IPS-18c (cell line): Measurements from ENCODE around the gene RNF40.
A peak's percentile ranks its signal among the peaks of the same experiment; 100 is the strongest.

Experiments
- H3K4me3 ChIP-seq: 2 replicates; pipeline ENCODE4 v1.7.0; 2013; ENCODE audit warnings: low read depth, mild to moderate bottlenecking, low read length, moderate library complexity; ENCODE audit not compliant: insufficient read depth
- H3K9me3 ChIP-seq: one replicate; pipeline ENCODE4 v1.6.1; 2013; ENCODE audit warnings: mild to moderate bottlenecking, low read length, moderate library complexity; ENCODE audit not compliant: control insufficient read depth, insufficient read depth

Gene RNF40

DNA sequence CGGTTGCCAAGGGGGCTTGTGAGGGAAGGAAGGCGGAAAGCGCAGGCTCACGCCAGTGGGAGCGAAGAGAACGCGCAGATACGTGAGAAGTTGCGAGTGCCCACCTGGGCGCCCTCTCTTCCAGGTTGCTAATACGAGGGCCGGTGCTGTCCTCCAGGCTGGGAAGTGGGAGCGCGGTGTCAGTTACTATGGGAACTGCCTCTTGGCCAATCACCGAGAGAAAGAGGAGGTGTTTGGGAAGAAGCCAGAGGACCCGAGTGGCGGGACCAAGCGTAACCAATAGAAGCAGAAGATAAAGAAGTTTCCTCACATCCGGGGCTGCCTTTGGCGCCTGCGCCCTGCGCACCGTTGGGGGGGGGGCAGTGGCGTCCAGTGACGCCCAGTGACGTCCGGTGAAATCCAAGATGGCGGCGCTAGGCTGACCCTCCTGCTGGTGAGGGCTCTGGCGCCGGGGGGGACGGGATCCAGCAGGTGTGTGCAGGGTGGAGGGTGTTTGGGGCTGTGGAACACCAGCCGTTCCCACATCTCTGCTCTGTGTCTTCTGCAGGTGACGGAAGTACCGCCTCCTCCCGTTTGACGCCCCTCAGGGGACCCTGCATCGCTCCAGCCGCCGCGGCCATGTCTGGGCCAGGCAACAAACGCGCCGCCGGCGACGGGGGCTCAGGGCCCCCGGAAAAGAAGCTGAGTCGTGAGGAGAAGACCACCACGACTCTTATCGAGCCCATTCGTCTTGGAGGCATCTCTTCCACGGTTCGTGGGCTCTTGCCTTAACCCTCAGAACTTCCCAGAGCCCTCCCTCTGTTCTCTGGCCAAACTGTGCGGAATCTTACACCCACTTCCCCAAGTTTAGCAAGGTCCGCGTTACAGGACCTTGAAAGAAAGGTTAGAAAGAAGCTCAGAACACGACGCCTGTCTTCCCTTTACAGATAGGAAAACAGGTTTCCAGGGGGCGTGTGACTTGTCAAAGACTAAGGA, at the start of gene RNF40, which contains the start of gene CFAP119:
TSS of gene RNF40 (plus strand) at position 395 of the 975 bp plus-strand sequence. CDS start at position 619, 224 bp downstream.
TSS of gene CFAP119 (minus strand) at position 135 of the 975 bp plus-strand sequence. CDS start 314 bp downstream, outside the sequence.
- Histone ChIP-seq H3K9me3 (no peaks in the 10 kb centered on the region), H3K4me3 (peak within 1 kb of the TSS; percentile 75)

- Histone ChIP-seq H3K9me3 (no peaks in the 10 kb centered on the region), H3K4me3 (no peak overlapping the region)
Measured at GRCh38 chr16:30715750-30716445, 46.2 kb upstream of the RNF40 start.

- Histone ChIP-seq H3K9me3 (no peaks in the 10 kb centered on the region), H3K4me3 (no peak overlapping the region)
Measured at GRCh38 chr16:30720086-30720485, 42.0 kb upstream of the RNF40 start.

DNA sequence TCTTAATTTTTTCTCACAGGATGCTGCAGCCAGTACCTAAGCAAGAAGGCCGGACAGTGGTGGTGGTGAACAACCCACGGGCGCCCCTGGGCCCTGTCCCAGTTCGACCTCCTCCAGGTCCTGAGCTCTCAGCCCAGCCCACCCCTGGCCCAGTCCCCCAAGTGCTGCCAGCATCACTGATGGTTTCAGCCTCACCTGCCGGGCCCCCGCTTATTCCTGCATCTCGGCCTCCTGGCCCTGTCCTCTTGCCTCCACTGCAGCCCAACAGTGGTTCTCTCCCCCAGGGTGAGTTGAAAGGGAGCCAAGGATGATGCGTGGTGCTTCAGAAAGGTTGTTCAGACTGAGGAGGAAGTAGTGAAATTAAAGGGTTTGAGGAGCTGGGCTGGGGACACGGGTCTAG, 41.4 kb upstream of the RNF40 start:
- Histone ChIP-seq H3K4me3 (no peak overlapping the region), H3K9me3 (no peaks in the 10 kb centered on the region)

DNA sequence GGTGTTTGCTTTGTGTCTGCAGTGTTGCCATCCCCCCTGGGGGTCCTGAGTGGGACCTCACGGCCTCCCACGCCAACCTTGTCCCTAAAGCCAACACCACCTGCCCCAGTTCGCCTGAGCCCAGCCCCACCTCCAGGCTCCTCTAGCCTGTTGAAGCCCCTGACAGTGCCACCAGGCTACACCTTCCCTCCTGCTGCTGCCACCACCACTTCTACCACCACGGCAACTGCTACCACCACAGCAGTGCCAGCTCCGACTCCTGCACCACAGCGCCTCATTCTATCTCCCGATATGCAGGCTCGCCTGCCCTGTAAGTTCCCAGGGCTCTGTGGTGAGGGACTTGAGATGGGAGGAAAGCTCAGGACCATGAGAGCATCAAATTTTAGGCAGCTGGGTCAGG, 41.0 kb upstream of the RNF40 start:
- Histone ChIP-seq H3K9me3 (no peaks in the 10 kb centered on the region), H3K4me3 (no peak overlapping the region)

DNA sequence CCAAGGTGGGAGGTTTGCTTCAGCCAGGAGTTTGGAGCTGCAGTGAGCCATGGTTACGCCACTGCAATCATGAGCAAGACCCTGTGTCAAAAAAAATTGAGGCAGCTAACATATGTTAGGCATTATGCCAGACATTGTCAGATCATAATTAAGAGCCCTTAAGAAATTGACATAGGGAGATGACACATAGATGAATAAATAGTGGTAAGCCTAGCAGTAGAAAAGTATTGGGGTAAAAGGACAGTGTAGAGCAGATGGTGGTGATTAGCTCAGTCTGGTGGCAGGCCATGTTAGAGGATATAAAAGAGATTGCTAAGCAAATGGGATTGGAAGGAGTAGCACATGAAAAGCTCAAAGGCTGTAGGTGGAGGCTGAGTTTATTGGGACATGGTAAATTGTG, 40.5 kb upstream of the RNF40 start:
- Histone ChIP-seq H3K4me3 (no peak overlapping the region), H3K9me3 (no peaks in the 10 kb centered on the region)

DNA sequence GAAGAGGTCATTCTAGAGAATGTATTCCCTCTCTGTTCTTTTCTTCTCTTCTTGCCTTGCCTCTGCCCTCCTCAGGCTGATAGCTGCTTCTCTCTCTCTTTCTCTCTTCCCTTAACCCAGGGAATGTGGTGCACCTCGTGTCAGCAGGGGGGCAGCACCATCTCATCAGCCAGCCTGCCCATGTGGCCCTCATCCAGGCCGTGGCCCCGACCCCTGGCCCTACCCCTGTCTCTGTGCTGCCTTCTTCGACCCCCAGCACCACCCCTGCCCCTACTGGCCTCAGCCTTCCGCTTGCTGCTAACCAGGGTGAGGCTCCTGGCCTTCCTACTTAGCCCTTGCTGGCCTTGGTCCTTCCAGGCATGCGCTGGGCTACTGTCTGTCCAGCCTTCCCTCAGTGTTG, 39.7 kb upstream of the RNF40 start:
- Histone ChIP-seq H3K9me3 (no peaks in the 10 kb centered on the region), H3K4me3 (no peak overlapping the region)

DNA sequence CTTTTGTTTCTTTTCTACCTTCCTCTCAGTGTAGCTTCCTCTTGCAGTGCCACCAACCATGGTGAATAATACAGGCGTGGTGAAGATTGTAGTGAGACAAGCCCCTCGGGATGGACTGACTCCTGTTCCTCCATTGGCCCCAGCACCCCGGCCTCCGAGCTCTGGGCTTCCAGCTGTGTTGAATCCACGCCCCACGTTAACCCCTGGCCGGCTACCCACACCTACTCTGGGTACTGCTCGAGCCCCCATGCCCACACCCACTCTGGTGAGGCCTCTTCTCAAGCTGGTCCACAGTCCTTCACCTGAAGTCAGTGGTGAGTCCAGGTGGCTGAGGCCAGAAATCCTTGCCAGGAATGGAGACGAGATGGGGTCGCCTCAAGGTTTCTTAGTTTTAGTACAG, 39.2 kb upstream of the RNF40 start:
- Histone ChIP-seq H3K4me3 (no peak overlapping the region), H3K9me3 (no peaks in the 10 kb centered on the region)

- Histone ChIP-seq H3K4me3 (no peak overlapping the region), H3K9me3 (no peaks in the 10 kb centered on the region)
Measured at GRCh38 chr16:30723725-30724355, 38.3 kb upstream of the RNF40 start.

- Histone ChIP-seq H3K4me3 (no peak overlapping the region), H3K9me3 (no peaks in the 10 kb centered on the region)
Measured at GRCh38 chr16:30724641-30725417, 37.3 kb upstream of the RNF40 start.

DNA sequence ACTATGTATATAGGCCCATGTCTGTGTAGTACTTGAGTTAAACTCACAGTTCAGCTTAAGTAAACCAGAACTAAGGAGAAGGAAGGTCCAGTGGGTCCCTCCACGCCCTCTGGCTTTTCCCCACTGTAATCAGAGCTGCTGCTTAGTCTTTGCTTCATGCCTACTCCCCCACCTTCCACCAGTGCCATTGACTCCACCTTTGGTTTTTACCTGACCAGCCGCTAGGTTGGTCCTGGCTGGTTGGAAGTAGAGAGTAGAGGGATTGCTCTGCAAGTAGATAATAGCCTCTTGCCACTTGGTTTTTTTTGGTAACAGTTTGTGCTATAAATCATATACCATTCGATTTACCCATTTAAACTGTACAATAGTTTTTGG, 36.7 kb upstream of the RNF40 start:
- Histone ChIP-seq H3K9me3 (no peaks in the 10 kb centered on the region), H3K4me3 (no peak overlapping the region)

- H3K9me3 ChIP-seq, result no peaks in the 10 kb centered on the region
- H3K4me3 ChIP-seq, result no peak overlapping the region
Measured at GRCh38 chr16:30728321-30728720, 33.8 kb upstream of the RNF40 start.

GRCh38 chr16:30728899-30729672, 33.0 kb upstream of the RNF40 start:
- no peak overlapping the region for H3K4me3 ChIP-seq
- no peaks in the 10 kb centered on the region for H3K9me3 ChIP-seq

DNA sequence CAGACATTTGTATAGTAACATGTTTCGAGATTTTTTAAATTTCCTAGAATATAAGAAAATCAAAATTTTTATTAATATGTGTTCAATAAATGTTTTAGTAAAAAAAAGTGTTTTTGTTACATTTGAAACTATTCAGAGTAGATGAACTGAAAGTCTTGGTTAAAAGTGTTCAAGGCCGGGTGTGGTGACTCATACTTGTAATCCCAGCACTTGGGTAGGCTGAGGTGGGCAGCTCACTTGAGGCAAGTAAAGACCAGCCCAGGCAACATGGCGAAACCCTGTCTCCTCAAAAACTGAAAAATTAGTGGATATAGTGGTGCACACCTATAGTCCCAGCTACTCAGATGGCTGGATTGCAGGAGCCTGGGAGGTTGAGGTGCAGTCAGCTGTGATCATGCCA, 30.7 kb upstream of the RNF40 start:
- Histone ChIP-seq H3K9me3 (no peaks in the 10 kb centered on the region), H3K4me3 (no peak overlapping the region)

- H3K4me3 ChIP-seq, result no peak overlapping the region
- H3K9me3 ChIP-seq, result no peaks in the 10 kb centered on the region
Measured at GRCh38 chr16:30736995-30737793, 24.9 kb upstream of the RNF40 start.
